Measurements from ENCODE around the gene FUOM. TPM values are rescaled to one million over a fixed set of nuclear protein-coding genes. Genes with fewer than 3 reads are reported as not detected.

FUOM gene
- total and polyA plus RNA-seq, 9 of the 15 experiments (the other 6 are each of a cell fraction or from before 2014, with no cell fraction given), result 1.8 to 96.1 (median 27.0) TPM

GRCh38 chr10:133308421-133309099 is 49.3 kb downstream of the FUOM start, which contains the start of the genes TUBGCP2 and ZNF511 (continued):
- no peak for TF ChIP-seq ZNF518B (CRISPR knock-in tag; IDR thresholded peaks at IDR 0.05)
- TF ChIP-seq ZBTB2 (IDR thresholded peaks at IDR 0.05), result no peak
- peak; percentile 67 for TF ChIP-seq POLR2A (conservative IDR thresholded peaks at IDR 0.05)
- no peak for TF ChIP-seq JUNB (CRISPR knock-in tag; conservative IDR thresholded peaks at IDR 0.05)
- TF ChIP-seq HDAC8 (tag; IDR thresholded peaks at IDR 0.05), result peak; percentile 78; the same call in 1 of the 2 replicates
- TF ChIP-seq SMC3 (conservative IDR thresholded peaks at IDR 0.05; ENCODE audit: insufficient read depth, low read depth, low read length), result no peak
- no peak for TF ChIP-seq ZNF655 (CRISPR knock-in tag; IDR thresholded peaks at IDR 0.05)
- no peak for TF ChIP-seq CHCHD3 (CRISPR knock-in tag; IDR thresholded peaks at IDR 0.05)
- no peak for TF ChIP-seq ARHGAP35 (IDR thresholded peaks at IDR 0.05; ENCODE audit: partially characterized antibody)
- no peak for TF ChIP-seq BCL6 (CRISPR knock-in tag; IDR thresholded peaks at IDR 0.05)
- TF ChIP-seq TCF7L2 (IDR thresholded peaks at IDR 0.05; ENCODE audit: low read depth, low read length), result no peak
- no peak for TF ChIP-seq SETDB1 (IDR thresholded peaks at IDR 0.05; ENCODE audit: low read length)
- TF ChIP-seq ZNF780A (CRISPR knock-in tag; IDR thresholded peaks at IDR 0.05), result no peak
- TF ChIP-seq ZNF449 (CRISPR knock-in tag; IDR thresholded peaks at IDR 0.05), result no peak
- TF ChIP-seq ZNF274 (IDR thresholded peaks at IDR 0.05; ENCODE audit: borderline replicate concordance, low read depth, low read length), result no peak
- TF ChIP-seq HNRNPLL (IDR thresholded peaks at IDR 0.05; ENCODE audit: low read depth, low read length, poor library complexity, severe bottlenecking), result no peak
- no peak for TF ChIP-seq HLTF (IDR thresholded peaks at IDR 0.05)
- no peak for TF ChIP-seq MNT (conservative IDR thresholded peaks at IDR 0.05)
- TF ChIP-seq ZNF551 (CRISPR knock-in tag; IDR thresholded peaks at IDR 0.05), result no peak
- TF ChIP-seq TRIM28 (IDR thresholded peaks at IDR 0.05), result no peak

Data from K562 (cell line).